Gastrocnemius medialis (tissue), 4 donors: Measurements from ENCODE around the gene FNDC3A. TPM values are rescaled to one million over a fixed set of nuclear protein-coding genes. Genes with fewer than 3 reads are reported as not detected.
"Not testable (repeated sequence)": the region's sequence is repeated elsewhere in the genome, so short reads cannot be mapped to it uniquely, and the experiment has no call there.

ENCODE experiments used
- ATAC-seq, 2 donors: fragments of 150-250 bp; one replicate each; pipeline ENCODE4 v1.9.1; 2016
- DNase-seq, 2 donors: peaks; one replicate each; pipeline ENCODE4 v3.0.0-alpha.2; 2019
- H3K27ac ChIP-seq, 4 donors: fragments of 200-600 bp; sonication (generic); 1 replicate in 1 of 4; 2 replicates in 3 of 4; pipeline ENCODE4 v1.5.1; 2016 to 2018; ENCODE audit warnings: mild to moderate bottlenecking in 2 of 4, moderate library complexity in 1 of 4
- H3K27me3 ChIP-seq, 3 donors: fragments of 200-600 bp; sonication (generic) in 2 of 3; 1 replicate in 1 of 3; 2 replicates in 2 of 3; pipeline versions ENCODE4 v1.5.1 to v1.6.0; 2016 to 2019; ENCODE audit warnings: mild to moderate bottlenecking in 1 of 3, moderate library complexity in 1 of 3
- H3K36me3 ChIP-seq, 2 donors: fragments of 200-600 bp; sonication (generic) in 1 of 2; one replicate each; pipeline ENCODE4 v1.5.1; 2017 to 2018
- H3K4me1 ChIP-seq, 2 donors: fragments of 200-600 bp; sonication (generic) in 1 of 2; one replicate each; pipeline ENCODE4 v1.5.1; 2016 to 2017; ENCODE audit warnings: mild to moderate bottlenecking in 2 of 2
- H3K4me3 ChIP-seq, 4 donors: fragments of 200-600 bp; sonication (generic) in 3 of 4; 1 replicate in 1 of 4; 2 replicates in 3 of 4; pipeline ENCODE4 v1.5.1; 2016 to 2019; ENCODE audit warnings: mild to moderate bottlenecking in 2 of 4
- H3K9me3 ChIP-seq, 3 donors: fragments of 200-600 bp; sonication (generic) in 2 of 3; 1 replicate in 1 of 3; 2 replicates in 2 of 3; pipeline ENCODE4 v1.5.1; 2016 to 2019
- POLR2A ChIP-seq, 2 donors: fragments of 450-650 bp; IDR thresholded peaks; one replicate each; pipeline ENCODE4 v1.6.1; 2017; ENCODE audit warnings: antibody characterized with exemption in 2 of 2, mild to moderate bottlenecking in 2 of 2, moderate library complexity in 2 of 2
- in situ Hi-C, 4 donors: fragments of 200-750 bp; cut with MboI; loops; one replicate each; pipeline versions ENCODE4 v1.15.0 to v1.8.0; 2017; ENCODE audit warnings: low sequenced_read_pairs in 4 of 4
- intact Hi-C: fragments of 100-400 bp; cut with DNase I; formaldehyde crosslinking; loops from one replicate; pipeline ENCODE4 v1.15.1; 2023; ENCODE audit warnings: low total_unique reads
- total RNA-seq, 4 donors: library from RNA; depleted of rRNA; stranded (reverse); fragments of >200 nt; gene quantifications; one replicate each; pipeline versions ENCODE4 v1.1.0 to v1.2.3, GENCODE V29; 2016
- TF ChIP-seq, protein P1 (sequence below), 5 experiments: fragments of 450-650 bp in 3 of 5; fragments of 200-600 bp in 2 of 5; sonication (generic) in 2 of 5; IDR thresholded peaks in 4 of 5; conservative IDR thresholded peaks in 1 of 5; 1 replicate in 4 of 5; 2 replicates in 1 of 5; pipeline ENCODE4 v1.5.1; 2016 to 2019; ENCODE audit warnings: antibody characterized with exemption in 5 of 5, mild to moderate bottlenecking in 3 of 5, moderate library complexity in 3 of 5

FNDC3A gene
- total RNA-seq, 4 donors from 2014 or later = 9.6 to 18.3 (median 10.4) TPM

- no peak for ATAC-seq
- in situ Hi-C loops = loop anchor here in 1 of 4 donors (25.0 kb wide), 1 partner anchor 326 kb away; the partner anchor contains the start of genes CAB39L and SETDB2
These were observed 135.1 kb downstream of the FNDC3A start for GRCh38 chr13:49110913-49111170.

DNA sequence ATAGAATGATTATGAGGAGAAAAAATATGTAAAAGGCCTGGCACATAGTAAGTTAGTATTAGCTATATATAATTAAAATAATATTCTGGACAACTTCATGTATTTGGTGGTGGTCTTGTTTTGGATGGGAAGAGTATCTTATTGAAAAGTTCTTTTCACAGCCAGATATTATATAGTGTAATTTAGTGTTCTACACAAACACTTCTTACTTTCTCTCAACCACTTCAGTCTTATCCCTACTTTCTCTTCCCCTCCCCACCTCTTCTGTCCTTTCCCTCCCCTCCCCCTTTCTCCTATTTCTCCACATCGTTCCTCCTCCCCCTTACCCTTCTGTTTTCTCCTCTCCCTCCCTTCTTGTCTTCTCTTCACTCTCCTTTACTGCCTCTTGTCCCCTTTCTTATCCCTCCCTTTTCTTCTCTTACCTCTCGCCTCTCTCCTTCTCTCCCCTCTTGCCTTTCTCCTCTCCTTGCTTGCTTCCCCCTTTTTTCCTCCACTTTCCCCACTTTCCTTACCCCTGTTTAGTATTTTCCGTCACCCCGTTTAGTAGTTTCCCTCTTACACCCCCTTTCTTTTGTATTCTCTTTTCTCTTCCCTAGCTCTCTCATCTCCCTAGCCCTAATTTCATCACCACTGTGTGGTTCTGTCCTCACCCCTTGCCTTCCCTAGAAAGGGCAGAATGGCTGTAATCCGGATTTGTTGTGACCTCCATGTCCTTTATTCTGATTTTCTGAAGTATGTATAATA, 137.2 kb downstream of the FNDC3A start:
- intact Hi-C loops (loop anchor here (5.0 kb wide), 1 partner anchor 136 kb away; the partner anchor contains the start of gene FNDC3A), in situ Hi-C loops (loop anchor here in 1 of 4 donors (25.0 kb wide), 1 partner anchor 324 kb away; the partner anchor contains the start of genes CAB39L and SETDB2)
- ATAC-seq (no peak), DNase-seq (no peak)
- H3K9me3 ChIP-seq = no peaks in the 10 kb centered on the region
- H3K27me3 ChIP-seq = no peaks in the 10 kb centered on the region
- TF ChIP-seq, protein P1, sequence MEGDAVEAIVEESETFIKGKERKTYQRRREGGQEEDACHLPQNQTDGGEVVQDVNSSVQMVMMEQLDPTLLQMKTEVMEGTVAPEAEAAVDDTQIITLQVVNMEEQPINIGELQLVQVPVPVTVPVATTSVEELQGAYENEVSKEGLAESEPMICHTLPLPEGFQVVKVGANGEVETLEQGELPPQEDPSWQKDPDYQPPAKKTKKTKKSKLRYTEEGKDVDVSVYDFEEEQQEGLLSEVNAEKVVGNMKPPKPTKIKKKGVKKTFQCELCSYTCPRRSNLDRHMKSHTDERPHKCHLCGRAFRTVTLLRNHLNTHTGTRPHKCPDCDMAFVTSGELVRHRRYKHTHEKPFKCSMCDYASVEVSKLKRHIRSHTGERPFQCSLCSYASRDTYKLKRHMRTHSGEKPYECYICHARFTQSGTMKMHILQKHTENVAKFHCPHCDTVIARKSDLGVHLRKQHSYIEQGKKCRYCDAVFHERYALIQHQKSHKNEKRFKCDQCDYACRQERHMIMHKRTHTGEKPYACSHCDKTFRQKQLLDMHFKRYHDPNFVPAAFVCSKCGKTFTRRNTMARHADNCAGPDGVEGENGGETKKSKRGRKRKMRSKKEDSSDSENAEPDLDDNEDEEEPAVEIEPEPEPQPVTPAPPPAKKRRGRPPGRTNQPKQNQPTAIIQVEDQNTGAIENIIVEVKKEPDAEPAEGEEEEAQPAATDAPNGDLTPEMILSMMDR (IDR thresholded peaks at IDR 0.05 in 4 of 5, conservative IDR thresholded peaks at IDR 0.05 in 1 of 5) = no peak
- no peak for TF ChIP-seq POLR2A (IDR thresholded peaks at IDR 0.05)
- H3K4me3 ChIP-seq = no peak overlapping the region
- peaks cover 0 to 4% of the 10 kb centered on the region in 2 donors for H3K36me3 ChIP-seq
- peaks cover 33 to 37% of the 10 kb centered on the region in 2 donors for H3K4me1 ChIP-seq
- H3K27ac ChIP-seq = no peak overlapping the region

More at GRCh38 chr13:49110913-49111170, 135.1 kb downstream of the FNDC3A start:
- Histone ChIP-seq H3K27me3 (no peaks in the 10 kb centered on the region), H3K36me3 (no peaks in the 10 kb centered on the region), H3K27ac (peak overlapping the region in 3 of 4 donors; percentile 71 to 81 (median 75)), H3K4me1 (peaks cover 33 to 37% of the 10 kb centered on the region in 2 donors), H3K4me3 (peak overlapping the region; percentile 50 to 72 (median 68)), H3K9me3 (no peaks in the 10 kb centered on the region)
- intact Hi-C loops = loop anchor here (5.0 kb wide), 1 partner anchor 134 kb away; the partner anchor contains the start of gene FNDC3A
- DNase-seq = no peak
- TF ChIP-seq, protein P1 (IDR thresholded peaks at IDR 0.05 in 4 of 5, conservative IDR thresholded peaks at IDR 0.05 in 1 of 5) = no peak
- no peak for TF ChIP-seq POLR2A (IDR thresholded peaks at IDR 0.05)

GRCh38 chr13:49113526-49114286, 138.0 kb downstream of the FNDC3A start:
- H3K27ac ChIP-seq = peak overlapping the region in 1 of 4 donors; percentile 6
- H3K27me3 ChIP-seq = no peaks in the 10 kb centered on the region
- intact Hi-C loops = loop anchor here (5.0 kb wide), 1 partner anchor 136 kb away; the partner anchor contains the start of gene FNDC3A
- ATAC-seq = no peak
- in situ Hi-C loops = loop anchor here in 1 of 4 donors (25.0 kb wide), 1 partner anchor 324 kb away; the partner anchor contains the start of genes CAB39L and SETDB2
- peaks cover 0 to 12% of the 10 kb centered on the region in 2 donors for H3K36me3 ChIP-seq
- TF ChIP-seq POLR2A (IDR thresholded peaks at IDR 0.05) = no peak
- TF ChIP-seq, protein P1 (IDR thresholded peaks at IDR 0.05 in 4 of 5, conservative IDR thresholded peaks at IDR 0.05 in 1 of 5) = no peak
- H3K4me1 ChIP-seq = peaks cover 33 to 37% of the 10 kb centered on the region in 2 donors
- DNase-seq = no peak
- no peak overlapping the region for H3K4me3 ChIP-seq
- H3K9me3 ChIP-seq = no peaks in the 10 kb centered on the region

DNA sequence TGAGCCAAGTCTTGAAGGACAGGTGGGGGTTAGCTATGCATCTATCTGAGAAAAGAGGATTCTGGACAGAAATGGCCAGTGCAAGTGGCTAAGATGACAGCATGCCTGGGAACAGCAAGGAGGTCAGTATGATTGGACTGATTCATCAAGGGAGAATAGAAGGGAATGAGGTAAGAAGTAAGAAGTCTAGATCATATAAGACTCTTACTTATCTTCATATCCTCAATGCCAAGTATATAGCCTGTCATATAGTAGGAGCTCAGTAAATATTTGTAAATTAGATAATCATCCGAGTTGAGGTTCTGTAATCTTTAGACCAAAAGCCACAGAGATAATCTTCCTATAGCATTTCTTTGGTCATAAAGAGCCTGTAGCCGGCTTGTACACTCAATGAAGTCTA, 141.2 kb downstream of the FNDC3A start:
- H3K9me3 ChIP-seq = no peaks in the 10 kb centered on the region
- TF ChIP-seq, protein P1 (IDR thresholded peaks at IDR 0.05 in 4 of 5, conservative IDR thresholded peaks at IDR 0.05 in 1 of 5) = no peak
- TF ChIP-seq POLR2A (IDR thresholded peaks at IDR 0.05) = no peak
- no peak overlapping the region for H3K27ac ChIP-seq
- in situ Hi-C loops (loop anchor here in 1 of 4 donors (25.0 kb wide), 1 partner anchor 320 kb away; the partner anchor contains the start of genes CAB39L and SETDB2), intact Hi-C loops (no loop called here)
- no peak for DNase-seq
- ATAC-seq = no peak
- H3K36me3 ChIP-seq = peaks cover 0 to 22% of the 10 kb centered on the region in 2 donors
- H3K4me3 ChIP-seq = no peak overlapping the region
- peaks cover 16 to 23% of the 10 kb centered on the region in 2 donors for H3K4me1 ChIP-seq
- no peaks in the 10 kb centered on the region for H3K27me3 ChIP-seq

GRCh38 chr13:49118455-49118854, 142.7 kb downstream of the FNDC3A start:
- intact Hi-C loops, H3K4me3 ChIP-seq, DNase-seq, H3K4me1 ChIP-seq, ATAC-seq, H3K9me3 ChIP-seq, H3K27ac ChIP-seq, H3K27me3 ChIP-seq: not testable (repeated sequence)
- in situ Hi-C loops = loop anchor here in 1 of 4 donors (25.0 kb wide), 1 partner anchor 319 kb away; the partner anchor contains the start of genes CAB39L and SETDB2
- peaks cover 0 to 22% of the 10 kb centered on the region in 2 donors for H3K36me3 ChIP-seq
